HepG2 (cell line): ENCODE results near the gene SOX8. TPM values are rescaled to one million over a fixed set of nuclear protein-coding genes. Genes with fewer than 3 reads are reported as not detected.

Experiments
- ATAC-seq: fragments of 200-7000 bp; cut with Tn5 transposase; 3 replicates; pipeline ENCODE4 v1.9.1; 2020; ENCODE audit warnings: mild to moderate bottlenecking, moderate library complexity
- BruUV-seq: library from RNA; stranded (reverse); fragments of 400-500 nt; replicated peaks from 2 replicates; lab custom pipeline; 2021; lab: Mats Ljungman, UMichigan
- CTCF ChIA-PET: fragments of 300-600 bp; formaldehyde crosslinking; extraction: SDS; loops from one replicate; lab custom pipeline; 2021; ENCODE audit warnings: low total read pairs, inconsistent platforms, low intra/inter-chr PET ratio; lab: Yijun Ruan, JAX
- POLR2A ChIA-PET: fragments of 350-600 bp; sonication (Branson Sonifier 250); formaldehyde crosslinking; loops from one replicate; lab custom pipeline; 2020; ENCODE audit warnings: antibody characterized with exemption, inconsistent platforms; lab: Yijun Ruan, JAX
- DNase-seq: peaks from one replicate; pipeline ENCODE4 v3.0.0-alpha.2; 2015; ENCODE audit warnings: low spot score
- FAIRE-seq: peaks from 3 replicates; lab custom pipeline; 2011; peaks lifted over from hg19 to GRCh38; lab: Jason Lieb, UNC
- H2AFZ ChIP-seq: one replicate; pipeline ENCODE4 v1.6.1; 2011; ENCODE audit warnings: low read length, inconsistent platforms
- H3K27ac ChIP-seq: fragments of 300-600 bp; 3 replicates; pipeline ENCODE4 v1.8.0; 2011; ENCODE audit warnings: mixed run types, mild to moderate bottlenecking, mixed read lengths, low read length, inconsistent platforms; ENCODE audit not compliant: insufficient read depth; ENCODE audit errors: extremely low read length
- H3K27me3 ChIP-seq, 2 experiments: fragments of 200-600 bp in 1 of 2; 2 replicates in 1 of 2; 3 replicates in 1 of 2; pipeline versions ENCODE4 v1.6.0 to v1.8.0; 2011; ENCODE audit warnings: low read length in 2 of 2, mild to moderate bottlenecking in 2 of 2, moderate library complexity in 2 of 2, inconsistent platforms in 1 of 2; ENCODE audit not compliant: insufficient read depth in 2 of 2, control insufficient read depth in 1 of 2
- H3K36me3 ChIP-seq, 2 experiments: fragments of 200-600 bp in 1 of 2; replicated peaks in 1 of 2; 2 replicates in 1 of 2; 3 replicates in 1 of 2; pipeline versions ENCODE4 v1.5.1 to v1.8.0; 2011; ENCODE audit warnings: low read length in 2 of 2, inconsistent platforms in 1 of 2; ENCODE audit not compliant: insufficient read depth in 2 of 2, control insufficient read depth in 1 of 2
- H3K4me1 ChIP-seq: 2 replicates; pipeline ENCODE4 v1.5.1; 2012; ENCODE audit warnings: low read length, inconsistent platforms; ENCODE audit not compliant: insufficient read depth
- H3K4me2 ChIP-seq: 2 replicates; pipeline ENCODE4 v1.6.0; 2011; ENCODE audit warnings: low read depth, low read length, inconsistent platforms
- H3K4me3 ChIP-seq, 3 experiments: fragments of 200-600 bp in 1 of 3; sonication (generic), shearing (Covaris generic) in 1 of 3; replicated peaks in 1 of 3; 2 replicates each; pipeline ENCODE4 v1.5.1; 2011 to 2016; ENCODE audit warnings: low read length in 3 of 3, inconsistent platforms in 2 of 3, low read depth in 2 of 3, mild to moderate bottlenecking in 2 of 3, control low read depth in 1 of 3, mixed read lengths in 1 of 3; ENCODE audit not compliant: insufficient read depth in 1 of 3
- H3K79me2 ChIP-seq: one replicate; pipeline ENCODE4 v1.6.1; 2011; ENCODE audit warnings: low read length, inconsistent platforms; ENCODE audit not compliant: insufficient read depth
- H3K9ac ChIP-seq: 2 replicates; pipeline ENCODE4 v1.6.0; 2011; ENCODE audit warnings: mild to moderate bottlenecking, low read depth, low read length, inconsistent platforms; ENCODE audit not compliant: insufficient read depth
- H3K9me3 ChIP-seq: 2 replicates; pipeline ENCODE4 v1.5.1; 2012; ENCODE audit warnings: mild to moderate bottlenecking, low read length
- H4K20me1 ChIP-seq: 2 replicates; pipeline ENCODE4 v1.6.0; 2011; ENCODE audit warnings: inconsistent platforms, mild to moderate bottlenecking, low read length, moderate library complexity; ENCODE audit not compliant: insufficient read depth
- EZH2 ChIP-seq: conservative IDR thresholded peaks from 2 replicates; pipeline ENCODE4 v1.6.1; 2012; ENCODE audit warnings: mild to moderate bottlenecking, low read depth, low read length, moderate library complexity
- MAFK ChIP-seq, 2 experiments: IDR thresholded peaks in 1 of 2; conservative IDR thresholded peaks in 1 of 2; 2 replicates each; pipeline ENCODE4 v1.6.1; 2011; ENCODE audit warnings: improper control_type of control experiment in 2 of 2, low read length in 2 of 2
- PBX3 ChIP-seq: sonication (generic); formaldehyde crosslinking; IDR thresholded peaks from 2 replicates; pipeline ENCODE4 v1.8.1; 2023; ENCODE audit warnings: missing genetic modification reagents, inconsistent platforms, borderline replicate concordance
- RERE ChIP-seq: IDR thresholded peaks from 2 replicates; pipeline ENCODE4 v1.6.1; 2016; ENCODE audit warnings: low read depth, missing genetic modification reagents, missing compliant biosample characterization
- TEAD3 ChIP-seq: optimal IDR thresholded peaks from 2 replicates; pipeline ENCODE3; 2016; ENCODE audit warnings: borderline replicate concordance
- TFDP2 ChIP-seq: sonication (generic); formaldehyde crosslinking; IDR thresholded peaks from 2 replicates; pipeline ENCODE4 v1.4.0; 2020; ENCODE audit warnings: missing genetic modification reagents
- ZNF460 ChIP-seq: sonication (generic); formaldehyde crosslinking; IDR thresholded peaks from 2 replicates; pipeline ENCODE4 v1.5.1; 2020; ENCODE audit warnings: missing genetic modification reagents, mild to moderate bottlenecking, borderline replicate concordance
- ZNF766 ChIP-seq: sonication (generic); formaldehyde crosslinking; IDR thresholded peaks from 2 replicates; pipeline ENCODE4 v1.5.0; 2020; ENCODE audit warnings: missing genetic modification reagents, borderline replicate concordance
- ZNF800 ChIP-seq: sonication (generic); formaldehyde crosslinking; IDR thresholded peaks from 2 replicates; pipeline ENCODE4 v1.4.0; 2020; ENCODE audit warnings: missing genetic modification reagents
- ZNF83 ChIP-seq: sonication (generic); formaldehyde crosslinking; IDR thresholded peaks from 2 replicates; pipeline ENCODE4 v1.4.0; 2020; ENCODE audit warnings: missing genetic modification reagents, mild to moderate bottlenecking, borderline replicate concordance
- WGBS: methylation state at CpG from one replicate; pipeline ENCODE4 v1.1.6; 2017; ENCODE audit warnings: low lambda C conversion rate; 5-methylcytosine and 5-hydroxymethylcytosine counted together
- in situ Hi-C: cut with HindIII; loops from 2 replicates; pipeline ENCODE4 v1.10.0; 2017; ENCODE audit warnings: low pct_unique_long_range_greater_than_20kb; ENCODE audit not compliant: extremely low pct_ligation_motif_present
- intact Hi-C: fragments of 100-400 bp; cut with micrococcal nuclease; formaldehyde crosslinking; loops from one replicate; pipeline ENCODE4 v1.10.0; 2022; ENCODE audit not compliant: unreplicated experiment
- polyA plus RNA-seq, 8 experiments: library from polyadenylated mRNA; depleted of rRNA in 3 of 8; stranded (reverse) in 7 of 8; unstranded in 1 of 8; fragments of >200 nt; fragmentation: Illumina TruSeq in 4 of 8; extraction: Trizol in 4 of 8; gene quantifications; 2 replicates each; pipeline versions ENCODE4 v1.2.1 to v1.2.3, GENCODE V29; 2011 to 2016; ENCODE audit warnings: low read depth in 4 of 8, missing spikeins in 1 of 8, mixed read lengths in 1 of 8; ENCODE audit not compliant: insufficient read depth in 1 of 8
- total RNA-seq, 5 experiments: library from RNA; depleted of rRNA; stranded (reverse); fragments of >200 nt; fragmentation: Illumina TruSeq; extraction: Trizol; gene quantifications; 2 replicates each; pipeline ENCODE4 v1.2.3, GENCODE V29; 2016; ENCODE audit warnings: low read depth in 1 of 5

The SOX8 gene
- total and polyA plus RNA-seq, 2 of the 13 experiments (the other 11 are each of a cell fraction or from before 2014, with no cell fraction given): 0.20 to 0.28 TPM

GRCh38 chr16:983044-984030, 1.8 kb downstream of the SOX8 start:
- peaks cover 19 to 86% of the 10 kb centered on the region in 2 experiments for H3K27me3 ChIP-seq
- H3K4me3 ChIP-seq: no peak overlapping the region
- ChIA-PET CTCF (no interaction called here), POLR2A (interaction anchor here (3.6 kb wide), 1 partner anchor 11 kb away, joined by 38 read pairs; the partner anchor contains the start of gene LMF1)
- WGBS: 32% methylated on average over 33 of the region's 59 CpGs
- no peak overlapping the region for H2AFZ ChIP-seq
- no peaks in the 10 kb centered on the region for H3K4me1 ChIP-seq
- H3K4me2 ChIP-seq: no peak overlapping the region
- no peak overlapping the region for H3K27ac ChIP-seq
- no peak for DNase-seq
- no peak for FAIRE-seq
- no peaks in the 10 kb centered on the region for H3K79me2 ChIP-seq
- intact Hi-C loops: no loop called here
- no peaks in the 10 kb centered on the region for H3K36me3 ChIP-seq
- no peak for ATAC-seq
- no TSS peak for BruUV-seq
- H3K9ac ChIP-seq: no peak overlapping the region
- in situ Hi-C loops: no loop called here
- H3K9me3 ChIP-seq: no peaks in the 10 kb centered on the region
- no peaks in the 10 kb centered on the region for H4K20me1 ChIP-seq
- no peak for TF ChIP-seq PBX3 (CRISPR knock-in tag)
- TF ChIP-seq ZNF766 (CRISPR knock-in tag): no peak
- no peak for TF ChIP-seq MAFK (conservative IDR thresholded peaks at IDR 0.05 in 1 of 2, IDR thresholded peaks at IDR 0.05 in 1 of 2; ENCODE audit: low read length in 2 of 2)
- no peak for TF ChIP-seq RERE (CRISPR knock-in tag)
- TF ChIP-seq TEAD3 (CRISPR knock-in tag): no peak
- TF ChIP-seq ZNF800: peak; percentile 81
- no peak for TF ChIP-seq ZNF83 (CRISPR knock-in tag)
- no peak for TF ChIP-seq TFDP2 (CRISPR knock-in tag)
- TF ChIP-seq ZNF460 (CRISPR knock-in tag): no peak
- TF ChIP-seq EZH2: peak; percentile 71
